ENCODE data around the gene TMCC3.

DNA sequence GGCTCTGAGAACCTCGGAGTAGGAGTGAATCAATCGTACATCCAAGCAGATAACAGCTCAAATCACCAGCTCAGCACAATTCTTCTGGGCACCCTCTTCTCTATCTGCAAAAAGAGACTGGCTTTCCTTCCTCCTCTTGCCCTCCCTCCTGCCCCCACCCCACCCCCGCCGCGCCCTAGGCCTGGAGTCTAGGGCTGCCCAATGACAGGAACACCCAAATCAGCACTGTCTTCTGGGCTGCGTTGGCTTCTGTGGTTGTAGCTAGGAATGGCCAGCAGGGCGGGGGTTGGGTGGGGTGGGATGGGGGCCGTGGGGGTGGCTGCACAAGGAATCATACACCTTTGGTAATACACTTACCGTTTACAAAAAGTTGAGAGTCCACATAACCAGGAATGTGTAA lies 28.0 kb upstream of the TMCC3 start:
- TF ChIP-seq EZH2 (IDR thresholded peaks at IDR 0.05; ENCODE audit: borderline replicate concordance, low read length): no peak
- TF ChIP-seq, protein P1, sequence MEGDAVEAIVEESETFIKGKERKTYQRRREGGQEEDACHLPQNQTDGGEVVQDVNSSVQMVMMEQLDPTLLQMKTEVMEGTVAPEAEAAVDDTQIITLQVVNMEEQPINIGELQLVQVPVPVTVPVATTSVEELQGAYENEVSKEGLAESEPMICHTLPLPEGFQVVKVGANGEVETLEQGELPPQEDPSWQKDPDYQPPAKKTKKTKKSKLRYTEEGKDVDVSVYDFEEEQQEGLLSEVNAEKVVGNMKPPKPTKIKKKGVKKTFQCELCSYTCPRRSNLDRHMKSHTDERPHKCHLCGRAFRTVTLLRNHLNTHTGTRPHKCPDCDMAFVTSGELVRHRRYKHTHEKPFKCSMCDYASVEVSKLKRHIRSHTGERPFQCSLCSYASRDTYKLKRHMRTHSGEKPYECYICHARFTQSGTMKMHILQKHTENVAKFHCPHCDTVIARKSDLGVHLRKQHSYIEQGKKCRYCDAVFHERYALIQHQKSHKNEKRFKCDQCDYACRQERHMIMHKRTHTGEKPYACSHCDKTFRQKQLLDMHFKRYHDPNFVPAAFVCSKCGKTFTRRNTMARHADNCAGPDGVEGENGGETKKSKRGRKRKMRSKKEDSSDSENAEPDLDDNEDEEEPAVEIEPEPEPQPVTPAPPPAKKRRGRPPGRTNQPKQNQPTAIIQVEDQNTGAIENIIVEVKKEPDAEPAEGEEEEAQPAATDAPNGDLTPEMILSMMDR (IDR thresholded peaks at IDR 0.05; ENCODE audit: low read length): no peak

Measured in OCI-LY1 (cell line).